Measurements from ENCODE around the gene PCDH9.

The PCDH9 gene

GRCh38 chr13:66446413-66446812, 783.7 kb downstream of the PCDH9 start:
- Histone ChIP-seq H3K27ac (replicated peaks) (no peak overlapping the region), H3K4me3 (replicated peaks; ENCODE audit: insufficient read depth, low read length) (no peak overlapping the region), H3K27me3 (ENCODE audit: insufficient read depth, poor library complexity, severe bottlenecking) (no peaks in the 10 kb centered on the region)
- TF ChIP-seq GABPA (IDR thresholded peaks at IDR 0.05; ENCODE audit: low read depth) (no peak), POLR2AphosphoS5 (IDR thresholded peaks at IDR 0.05; ENCODE audit: low read depth) (no peak)
- no peak for DNase-seq (ENCODE audit: low read depth in 1 of 2, low spot score in 1 of 2)

GRCh38 chr13:66443926-66444325, 786.2 kb downstream of the PCDH9 start:
- H3K27ac ChIP-seq (replicated peaks): no peak overlapping the region
- no peak overlapping the region for H3K4me3 ChIP-seq (replicated peaks; ENCODE audit: insufficient read depth, low read length)
- DNase-seq (ENCODE audit: low read depth in 1 of 2, low spot score in 1 of 2): no peak
- TF ChIP-seq GABPA (IDR thresholded peaks at IDR 0.05; ENCODE audit: low read depth): no peak
- TF ChIP-seq, protein P1, sequence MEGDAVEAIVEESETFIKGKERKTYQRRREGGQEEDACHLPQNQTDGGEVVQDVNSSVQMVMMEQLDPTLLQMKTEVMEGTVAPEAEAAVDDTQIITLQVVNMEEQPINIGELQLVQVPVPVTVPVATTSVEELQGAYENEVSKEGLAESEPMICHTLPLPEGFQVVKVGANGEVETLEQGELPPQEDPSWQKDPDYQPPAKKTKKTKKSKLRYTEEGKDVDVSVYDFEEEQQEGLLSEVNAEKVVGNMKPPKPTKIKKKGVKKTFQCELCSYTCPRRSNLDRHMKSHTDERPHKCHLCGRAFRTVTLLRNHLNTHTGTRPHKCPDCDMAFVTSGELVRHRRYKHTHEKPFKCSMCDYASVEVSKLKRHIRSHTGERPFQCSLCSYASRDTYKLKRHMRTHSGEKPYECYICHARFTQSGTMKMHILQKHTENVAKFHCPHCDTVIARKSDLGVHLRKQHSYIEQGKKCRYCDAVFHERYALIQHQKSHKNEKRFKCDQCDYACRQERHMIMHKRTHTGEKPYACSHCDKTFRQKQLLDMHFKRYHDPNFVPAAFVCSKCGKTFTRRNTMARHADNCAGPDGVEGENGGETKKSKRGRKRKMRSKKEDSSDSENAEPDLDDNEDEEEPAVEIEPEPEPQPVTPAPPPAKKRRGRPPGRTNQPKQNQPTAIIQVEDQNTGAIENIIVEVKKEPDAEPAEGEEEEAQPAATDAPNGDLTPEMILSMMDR (IDR thresholded peaks at IDR 0.05; ENCODE audit: insufficient read depth, low read length): no peak
- no peak for TF ChIP-seq REST (IDR thresholded peaks at IDR 0.05; ENCODE audit: insufficient replicate concordance, low read depth)
- TF ChIP-seq POLR2AphosphoS5 (IDR thresholded peaks at IDR 0.05; ENCODE audit: low read depth): no peak
- no peak for TF ChIP-seq SPI1 (IDR thresholded peaks at IDR 0.05; ENCODE audit: borderline replicate concordance, low read depth)
- H3K27me3 ChIP-seq (ENCODE audit: insufficient read depth, poor library complexity, severe bottlenecking): no peaks in the 10 kb centered on the region

DNA sequence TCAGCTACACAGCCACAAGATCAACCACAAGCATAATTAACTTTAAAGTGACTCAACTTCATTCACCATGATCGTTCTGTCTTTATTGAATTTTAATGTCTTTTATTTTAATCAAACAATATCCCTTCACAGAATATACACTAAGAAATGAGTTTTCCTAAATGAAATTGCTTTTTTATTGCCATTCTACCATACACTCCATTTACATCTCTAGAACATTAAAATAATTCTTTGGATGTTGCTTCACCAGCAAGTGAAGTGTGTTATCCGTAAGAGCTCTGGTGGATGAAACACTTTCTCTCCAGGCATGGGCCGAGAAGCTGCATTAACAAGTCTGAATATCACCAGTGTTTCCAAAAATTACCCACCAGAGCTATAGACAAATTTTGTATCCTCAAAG, 789.2 kb downstream of the PCDH9 start:
- no peak for DNase-seq (ENCODE audit: low read depth in 1 of 2, low spot score in 1 of 2)
- TF ChIP-seq GABPA (IDR thresholded peaks at IDR 0.05; ENCODE audit: low read depth): no peak
- no peak for TF ChIP-seq SPI1 (IDR thresholded peaks at IDR 0.05; ENCODE audit: borderline replicate concordance, low read depth)
- TF ChIP-seq, protein P1 (IDR thresholded peaks at IDR 0.05; ENCODE audit: insufficient read depth, low read length): no peak
- no peak for TF ChIP-seq REST (IDR thresholded peaks at IDR 0.05; ENCODE audit: insufficient replicate concordance, low read depth)
- no peak for TF ChIP-seq POLR2AphosphoS5 (IDR thresholded peaks at IDR 0.05; ENCODE audit: low read depth)
- no peak overlapping the region for H3K27ac ChIP-seq (replicated peaks)
- no peak overlapping the region for H3K4me3 ChIP-seq (replicated peaks; ENCODE audit: insufficient read depth, low read length)
- H3K27me3 ChIP-seq (ENCODE audit: insufficient read depth, poor library complexity, severe bottlenecking): no peaks in the 10 kb centered on the region

GRCh38 chr13:66430728-66431127, 799.4 kb downstream of the PCDH9 start:
- TF ChIP-seq SPI1 (IDR thresholded peaks at IDR 0.05; ENCODE audit: borderline replicate concordance, low read depth) (no peak), REST (IDR thresholded peaks at IDR 0.05; ENCODE audit: insufficient replicate concordance, low read depth) (no peak), GABPA (IDR thresholded peaks at IDR 0.05; ENCODE audit: low read depth) (no peak), POLR2AphosphoS5 (IDR thresholded peaks at IDR 0.05; ENCODE audit: low read depth) (no peak)
- TF ChIP-seq, protein P1 (IDR thresholded peaks at IDR 0.05; ENCODE audit: insufficient read depth, low read length): no peak
- H3K4me3 ChIP-seq (replicated peaks; ENCODE audit: insufficient read depth, low read length): no peak overlapping the region
- H3K27me3 ChIP-seq (ENCODE audit: insufficient read depth, poor library complexity, severe bottlenecking): no peaks in the 10 kb centered on the region
- H3K27ac ChIP-seq (replicated peaks): no peak overlapping the region
- no peak for DNase-seq (ENCODE audit: low read depth in 1 of 2, low spot score in 1 of 2)
